Measurements from ENCODE around the gene HTRA1.

HTRA1 gene

DNA sequence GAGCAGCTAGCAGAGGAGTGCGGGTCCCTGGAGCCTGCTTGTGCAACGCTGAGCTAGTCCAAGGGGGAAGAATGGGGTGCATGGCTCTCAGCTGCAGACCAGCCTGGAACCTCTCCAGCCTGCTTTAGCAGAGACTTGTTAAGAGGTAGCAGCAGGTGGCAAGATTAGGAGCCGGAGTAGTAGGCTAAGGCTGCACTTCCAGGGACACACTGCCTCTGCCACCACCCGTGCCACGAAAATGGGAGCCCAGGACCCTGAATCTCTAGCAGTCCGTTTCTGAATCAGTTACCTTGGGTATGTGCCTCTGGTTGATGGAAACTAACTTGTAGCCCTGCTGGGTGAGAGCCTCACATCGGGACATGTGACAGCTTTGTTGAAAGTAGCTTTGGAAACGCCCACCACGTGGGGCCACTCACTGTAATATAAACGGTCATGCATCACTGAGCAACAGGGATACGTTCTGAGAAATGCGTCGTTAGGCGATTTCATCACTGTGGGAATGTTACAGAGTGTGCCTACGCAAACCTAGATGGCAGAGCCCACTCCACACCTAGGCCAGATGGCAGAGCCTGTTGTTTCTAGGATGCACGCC, 25.9 kb downstream of the HTRA1 start:
- TF ChIP-seq GATA3 (IDR thresholded peaks at IDR 0.05; ENCODE audit: low read depth, low read length): no peak
- no peak for TF ChIP-seq GATA2 (IDR thresholded peaks at IDR 0.05; ENCODE audit: low read depth, low read length)

- TF ChIP-seq GATA3 (IDR thresholded peaks at IDR 0.05; ENCODE audit: low read depth, low read length) (no peak), GATA2 (IDR thresholded peaks at IDR 0.05; ENCODE audit: low read depth, low read length) (no peak)
Observed at GRCh38 chr10:122490268-122490667, 28.9 kb downstream of the HTRA1 start.

GRCh38 chr10:122490786-122491680, 29.7 kb downstream of the HTRA1 start:
- TF ChIP-seq GATA2 (IDR thresholded peaks at IDR 0.05; ENCODE audit: low read depth, low read length): no peak
- TF ChIP-seq GATA3 (IDR thresholded peaks at IDR 0.05; ENCODE audit: low read depth, low read length): no peak

DNA sequence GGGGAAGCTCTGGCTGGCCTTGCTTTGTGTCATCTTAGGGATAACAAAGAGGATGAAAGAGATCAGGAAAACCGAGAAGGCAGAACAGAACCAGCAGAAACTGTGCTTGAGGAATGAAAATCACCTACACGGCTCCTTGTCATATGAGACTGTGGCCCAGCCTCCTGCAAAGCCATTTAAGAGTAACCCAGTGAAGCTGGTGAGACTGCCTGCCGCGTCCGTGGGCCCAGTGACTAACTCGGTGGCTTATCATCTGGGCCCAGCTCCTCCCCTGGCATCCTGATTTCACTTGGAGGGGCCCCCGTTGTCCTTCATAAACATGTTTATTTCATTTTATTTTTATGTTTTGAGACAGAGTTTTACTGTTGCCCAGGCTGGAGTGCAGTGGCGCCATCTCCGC, 30.7 kb downstream of the HTRA1 start:
- TF ChIP-seq GATA3 (IDR thresholded peaks at IDR 0.05; ENCODE audit: low read depth, low read length) (no peak), GATA2 (IDR thresholded peaks at IDR 0.05; ENCODE audit: low read depth, low read length) (no peak)

DNA sequence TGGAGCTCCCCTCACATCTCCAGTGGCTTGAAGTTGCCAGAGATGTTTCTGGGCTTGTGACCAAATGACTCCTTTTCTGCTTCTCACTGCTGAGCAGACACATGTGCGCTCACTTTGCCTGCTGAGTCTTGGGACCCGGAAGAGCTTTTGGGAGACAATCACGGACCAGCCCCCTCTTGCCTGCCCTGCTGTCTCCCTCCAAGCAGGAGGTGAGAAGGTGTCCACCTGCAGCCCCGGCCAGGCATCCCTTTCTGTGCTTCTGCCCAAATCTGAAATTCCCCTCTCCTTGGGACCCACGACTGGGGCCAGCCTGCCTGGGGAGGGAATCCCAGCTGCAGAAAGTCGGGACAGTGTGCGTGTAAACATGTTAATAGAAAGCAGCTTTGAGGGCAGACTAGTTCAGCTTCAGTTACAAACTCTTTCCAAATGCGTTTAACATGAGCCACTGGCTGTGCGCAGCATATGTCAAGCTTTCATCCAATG, 31.7 kb downstream of the HTRA1 start:
- TF ChIP-seq GATA2 (IDR thresholded peaks at IDR 0.05; ENCODE audit: low read depth, low read length): no peak
- no peak for TF ChIP-seq GATA3 (IDR thresholded peaks at IDR 0.05; ENCODE audit: low read depth, low read length)

- TF ChIP-seq GATA3 (IDR thresholded peaks at IDR 0.05; ENCODE audit: low read depth, low read length) (no peak), GATA2 (IDR thresholded peaks at IDR 0.05; ENCODE audit: low read depth, low read length) (no peak)
Observed at GRCh38 chr10:122493761-122494160, 32.4 kb downstream of the HTRA1 start.

DNA sequence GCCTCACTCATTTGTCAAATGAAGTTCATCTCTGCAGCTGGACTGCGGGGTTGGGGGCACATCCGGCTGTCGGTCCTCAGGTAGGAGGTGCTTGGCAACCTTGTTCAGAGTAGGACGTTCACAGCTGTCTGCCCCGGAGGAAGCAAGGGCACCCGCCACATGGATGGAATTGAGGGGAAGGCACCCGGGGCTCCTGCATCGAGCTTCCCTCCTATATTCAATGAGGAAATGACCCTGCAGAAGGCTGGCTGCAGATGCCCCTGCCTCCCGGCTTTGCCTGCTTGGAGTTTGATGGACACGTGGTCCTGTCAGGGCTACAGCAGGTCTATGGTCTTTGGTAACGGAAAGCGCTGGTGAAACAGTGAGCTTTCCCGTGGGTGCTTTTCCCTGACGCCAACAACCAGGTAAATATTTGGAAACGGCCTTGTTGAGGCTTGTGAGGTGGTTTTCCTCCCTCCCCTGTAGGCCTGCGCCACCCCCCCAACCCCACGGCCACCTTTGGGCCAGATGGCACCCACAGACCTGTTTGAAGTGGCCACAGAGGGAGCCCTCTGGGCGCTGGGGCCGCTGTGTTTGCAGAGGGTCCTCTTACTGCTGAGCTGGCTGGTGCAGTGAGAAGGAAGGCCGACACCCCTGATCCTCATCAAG, 32.9 kb downstream of the HTRA1 start:
- TF ChIP-seq GATA2 (IDR thresholded peaks at IDR 0.05; ENCODE audit: low read depth, low read length) (no peak), GATA3 (IDR thresholded peaks at IDR 0.05; ENCODE audit: low read depth, low read length) (no peak)

GRCh38 chr10:122494833-122495232, 33.5 kb downstream of the HTRA1 start:
- TF ChIP-seq GATA2 (IDR thresholded peaks at IDR 0.05; ENCODE audit: low read depth, low read length) (no peak), GATA3 (IDR thresholded peaks at IDR 0.05; ENCODE audit: low read depth, low read length) (no peak)

DNA sequence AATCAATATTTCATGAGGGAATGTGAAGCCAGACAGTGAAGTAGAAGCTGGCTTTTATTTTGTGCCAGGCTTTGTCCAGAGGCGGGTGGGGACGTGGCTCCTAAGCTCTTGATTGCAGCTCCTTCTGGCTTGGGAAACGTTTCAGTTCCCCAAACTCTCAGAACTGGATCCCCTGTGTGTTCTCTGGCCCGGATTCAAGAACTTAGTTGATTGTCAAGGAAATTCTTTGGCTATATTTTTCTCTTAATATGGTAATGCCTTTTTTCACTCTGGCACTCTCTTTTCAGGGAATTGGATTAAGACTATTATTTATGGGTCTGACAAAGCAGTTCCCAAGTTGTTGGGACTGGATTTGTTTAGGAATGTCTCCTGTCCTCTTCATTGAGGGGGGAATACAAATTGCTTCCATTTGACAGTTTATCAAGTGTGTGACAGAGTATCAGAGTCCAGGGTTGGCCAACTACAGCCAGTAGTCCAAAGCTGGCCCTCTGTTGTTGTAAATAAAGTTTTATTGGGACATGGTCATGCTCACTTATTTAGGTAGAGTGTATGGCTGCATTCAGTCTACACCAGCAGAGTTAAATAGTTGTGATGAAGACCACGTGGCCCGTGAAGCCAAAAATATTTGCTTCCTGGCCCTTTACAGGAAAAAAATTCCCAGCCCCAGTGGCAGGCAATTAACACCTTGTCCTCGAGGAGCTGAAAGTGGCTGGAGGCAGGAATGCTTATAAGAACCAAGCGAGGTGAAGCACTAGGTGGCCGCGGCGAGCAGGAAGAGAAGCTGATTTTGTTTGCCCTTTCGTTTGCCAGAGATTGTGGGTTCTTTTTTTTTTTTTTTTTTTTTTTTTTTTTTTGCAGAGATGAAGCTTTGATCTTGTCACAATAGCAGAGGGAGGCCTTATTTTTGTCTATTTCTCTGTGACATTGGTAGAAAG, 34.3 kb downstream of the HTRA1 start:
- TF ChIP-seq GATA3 (IDR thresholded peaks at IDR 0.05; ENCODE audit: low read depth, low read length) (no peak), GATA2 (IDR thresholded peaks at IDR 0.05; ENCODE audit: low read depth, low read length) (no peak)

- TF ChIP-seq GATA3 (IDR thresholded peaks at IDR 0.05; ENCODE audit: low read depth, low read length) (no peak), GATA2 (IDR thresholded peaks at IDR 0.05; ENCODE audit: low read depth, low read length) (no peak)
Observed at GRCh38 chr10:122497241-122497640, 35.9 kb downstream of the HTRA1 start.

- no peak for TF ChIP-seq GATA2 (IDR thresholded peaks at IDR 0.05; ENCODE audit: low read depth, low read length)
- no peak for TF ChIP-seq GATA3 (IDR thresholded peaks at IDR 0.05; ENCODE audit: low read depth, low read length)
Observed at GRCh38 chr10:122498521-122498920, 37.2 kb downstream of the HTRA1 start.

DNA sequence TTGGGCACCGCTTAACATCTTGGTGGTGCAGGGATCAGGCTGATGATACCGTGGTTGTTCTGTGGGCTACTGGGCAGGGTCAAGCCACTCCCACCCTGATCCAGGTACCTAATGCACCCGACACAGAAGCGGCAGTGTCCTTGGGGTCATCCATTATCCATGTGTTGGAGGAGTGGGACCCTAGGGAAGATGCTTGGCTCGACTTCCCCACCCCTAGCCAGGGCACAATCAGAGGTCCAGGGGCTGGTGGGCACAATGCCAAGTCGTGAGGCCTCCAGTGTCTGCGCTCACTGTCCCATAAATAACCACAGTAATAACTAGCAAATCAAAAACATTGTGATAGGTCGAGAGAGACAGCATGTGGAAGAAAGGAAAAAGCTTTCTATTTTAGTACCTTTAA, 37.7 kb downstream of the HTRA1 start:
- TF ChIP-seq GATA3 (IDR thresholded peaks at IDR 0.05; ENCODE audit: low read depth, low read length) (no peak), GATA2 (IDR thresholded peaks at IDR 0.05; ENCODE audit: low read depth, low read length) (no peak)

DNA sequence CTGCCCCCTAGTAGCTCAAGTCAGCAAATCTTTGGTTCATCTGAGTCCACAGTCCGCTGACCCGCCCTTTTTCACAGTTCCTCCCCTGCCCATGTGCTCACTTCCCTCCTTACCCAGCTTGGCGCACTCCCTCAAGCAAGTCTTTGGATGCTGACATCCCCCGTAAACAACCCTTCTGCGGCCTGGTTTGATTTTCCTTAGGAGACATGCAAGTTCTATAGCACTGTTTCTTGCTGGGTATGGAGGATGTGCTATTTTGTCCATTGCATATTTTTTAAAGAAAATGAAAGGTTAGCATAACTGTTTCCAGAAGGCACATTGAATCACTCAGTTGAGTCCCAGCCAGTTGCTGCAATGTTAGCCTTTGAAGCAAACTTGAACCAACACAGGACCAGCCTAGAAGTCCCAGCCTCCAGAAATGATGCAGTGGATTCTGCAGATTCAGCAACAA, 38.2 kb downstream of the HTRA1 start:
- TF ChIP-seq GATA3 (IDR thresholded peaks at IDR 0.05; ENCODE audit: low read depth, low read length) (no peak), GATA2 (IDR thresholded peaks at IDR 0.05; ENCODE audit: low read depth, low read length) (no peak)
